ENCODE results near the gene GPD2.

GPD2 gene

DNA sequence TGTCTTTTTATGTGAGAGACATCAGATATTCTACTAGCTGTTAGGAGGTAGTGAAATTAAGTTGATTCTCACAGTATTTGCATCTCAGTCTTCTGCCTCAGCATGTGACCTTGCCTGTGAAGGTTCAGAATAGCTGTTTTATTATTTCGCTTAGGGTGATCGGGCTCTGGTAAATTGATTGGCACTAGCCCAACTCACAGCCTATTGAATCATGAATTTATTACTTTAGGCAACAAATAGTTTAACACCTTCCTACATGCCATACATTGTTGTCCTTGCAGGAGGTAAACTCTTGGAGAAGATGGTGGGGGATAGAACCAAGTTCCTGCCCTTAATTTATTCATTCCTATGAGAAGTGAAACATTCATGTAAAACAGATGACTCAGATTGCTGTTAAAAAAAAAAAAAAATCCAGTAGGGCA lies 101.9 kb downstream of the GPD2 start:
- DNase-seq = no peak

DNA sequence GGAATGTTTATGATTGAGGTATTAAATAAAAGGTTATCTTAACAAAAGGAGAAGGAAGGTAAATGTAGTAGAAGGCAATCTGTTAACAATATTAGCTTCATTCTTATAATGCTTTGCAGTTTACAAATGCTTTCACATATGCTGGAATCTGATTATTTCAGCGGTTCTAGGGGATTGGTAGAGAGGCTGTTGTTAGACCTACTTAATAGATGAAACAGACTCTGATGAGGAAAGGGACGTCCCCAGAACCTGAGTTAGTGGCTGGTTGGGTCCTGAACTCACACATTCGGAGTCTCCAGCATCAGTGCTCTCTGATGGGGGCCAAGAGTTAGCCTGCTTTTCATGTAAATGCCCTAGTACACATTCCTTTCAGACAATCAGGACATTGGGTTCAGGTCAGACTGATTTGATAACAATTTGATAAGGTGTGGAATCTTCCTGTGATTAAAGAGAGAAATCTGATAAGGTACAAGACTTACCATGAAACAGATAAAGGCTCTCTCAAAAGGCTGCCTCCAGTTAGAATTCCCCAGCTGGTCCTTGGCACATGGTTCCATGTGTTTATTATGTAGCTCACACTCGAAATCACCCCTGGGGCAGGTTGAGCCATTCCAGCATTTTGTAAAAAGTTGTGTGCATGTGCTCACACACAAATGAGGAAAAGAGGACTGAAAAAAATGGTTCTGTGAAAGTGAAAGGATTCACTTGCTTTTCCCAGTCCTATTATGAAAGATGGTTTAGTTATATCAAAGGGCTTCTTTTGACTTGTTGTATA lies 103.1 kb downstream of the GPD2 start:
- DNase-seq = no peak

DNA sequence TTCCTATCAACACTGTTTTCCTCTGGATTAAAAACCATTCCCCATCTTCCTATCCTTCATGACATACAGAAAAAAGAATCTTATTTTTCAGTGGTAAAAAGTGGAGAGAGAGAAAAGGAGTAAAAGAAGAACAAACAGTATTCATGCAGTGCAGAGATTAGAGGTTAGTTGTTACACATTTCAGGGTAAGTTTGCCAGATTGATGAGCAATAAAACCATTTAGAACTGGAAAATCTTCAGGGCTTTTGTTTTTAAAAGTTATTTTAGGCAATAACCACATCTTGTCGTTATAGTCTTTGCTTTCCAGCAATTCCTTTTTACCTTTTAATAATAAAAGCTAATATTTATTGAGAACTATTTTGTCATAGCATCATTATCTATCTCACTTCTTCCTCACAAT lies 104.5 kb downstream of the GPD2 start:
- no peak for DNase-seq

- no peak for DNase-seq
Observed at GRCh38 chr2:156541229-156541628, 105.0 kb downstream of the GPD2 start.

DNA sequence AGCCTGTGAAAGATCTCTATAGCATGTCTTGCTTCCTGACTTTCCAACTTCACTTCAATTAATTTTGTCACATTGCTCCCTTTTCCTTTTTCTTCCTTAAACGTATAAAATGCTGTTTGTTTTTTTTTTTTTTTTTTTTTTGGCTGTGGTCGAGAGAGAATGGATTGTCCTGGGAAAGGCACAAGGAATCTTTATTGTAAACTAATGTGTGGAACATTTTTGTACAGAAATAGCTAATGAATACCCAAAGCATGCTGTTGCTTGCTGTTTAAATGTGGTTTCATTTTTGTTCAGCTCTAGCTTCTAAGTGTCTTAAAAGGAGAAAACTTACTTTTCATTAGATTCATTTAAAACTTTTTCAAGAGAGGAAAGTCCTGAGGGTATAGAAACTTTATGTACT lies 105.5 kb downstream of the GPD2 start:
- DNase-seq = no peak

DNA sequence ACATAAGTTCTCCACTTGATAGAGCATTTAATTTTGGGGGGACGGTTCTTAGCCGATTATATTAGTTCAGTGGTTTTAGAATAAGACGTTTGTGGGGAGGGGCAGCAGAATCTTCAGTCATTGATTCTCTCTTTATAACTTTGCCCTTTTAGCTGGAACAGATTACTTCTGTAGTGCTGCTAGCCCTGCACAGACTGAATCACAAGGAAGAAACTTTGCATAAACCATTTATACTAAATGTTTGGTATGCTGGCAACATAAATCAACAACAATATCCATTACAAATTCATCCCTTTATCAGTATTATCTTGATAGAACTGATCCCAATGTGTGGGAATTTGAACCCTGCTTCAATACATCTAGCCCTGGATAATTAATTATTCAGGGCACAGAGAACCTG lies 112.2 kb downstream of the GPD2 start:
- DNase-seq = no peak

- DNase-seq = no peak
Observed at GRCh38 chr2:156553714-156554442, 117.7 kb downstream of the GPD2 start.

- DNase-seq = no peak
Observed at GRCh38 chr2:156561326-156561725, 125.1 kb downstream of the GPD2 start.

GRCh38 chr2:156562124-156562523 lies 125.9 kb downstream of the GPD2 start:
- DNase-seq = no peak

- no peak for DNase-seq
Observed at GRCh38 chr2:156563994-156564753, 128.0 kb downstream of the GPD2 start.

GRCh38 chr2:156565066-156565710 lies 129.0 kb downstream of the GPD2 start:
- DNase-seq = no peak

DNA sequence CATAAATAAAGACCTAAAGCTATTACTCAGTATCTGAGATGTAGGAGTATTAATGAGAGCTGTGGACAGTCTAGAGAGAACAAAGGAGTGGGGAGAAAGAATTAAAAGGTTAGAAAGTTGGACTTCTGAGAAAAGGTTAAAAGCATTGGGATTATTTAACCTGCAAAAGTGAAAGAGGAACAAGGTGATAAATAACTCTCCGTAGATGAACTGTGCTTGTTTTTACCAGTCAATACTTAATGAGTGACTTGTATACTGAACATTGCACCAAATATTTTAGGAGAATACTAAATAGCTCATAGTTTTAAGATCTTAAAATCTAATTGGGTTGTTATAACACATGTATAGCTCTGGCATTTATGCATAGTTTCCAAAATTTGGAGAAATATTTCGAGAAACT lies 137.5 kb downstream of the GPD2 start:
- DNase-seq = no peak

DNA sequence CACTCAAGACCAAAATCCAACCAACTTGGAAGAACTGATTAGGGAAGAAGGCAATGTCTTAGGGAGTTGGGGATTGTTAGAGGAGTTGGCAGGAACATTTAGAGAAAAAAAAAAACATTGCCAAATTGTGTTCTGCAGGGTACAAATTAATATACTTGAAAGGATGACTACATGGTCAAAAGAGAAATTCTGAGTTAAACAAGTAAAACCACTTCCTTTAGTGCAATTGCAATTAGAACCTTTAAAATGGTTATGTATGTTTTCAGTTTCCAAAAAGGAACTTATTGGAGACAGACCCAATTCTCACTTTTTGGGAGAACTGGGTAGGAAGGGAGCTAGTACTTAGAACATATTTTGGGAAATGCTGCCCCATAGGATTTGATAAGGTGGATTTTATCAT lies 137.9 kb downstream of the GPD2 start:
- no peak for DNase-seq

GRCh38 chr2:156576005-156576404 lies 139.8 kb downstream of the GPD2 start:
- no peak for DNase-seq

GRCh38 chr2:156580501-156580900 lies 144.3 kb downstream of the GPD2 start:
- DNase-seq = no peak

DNA sequence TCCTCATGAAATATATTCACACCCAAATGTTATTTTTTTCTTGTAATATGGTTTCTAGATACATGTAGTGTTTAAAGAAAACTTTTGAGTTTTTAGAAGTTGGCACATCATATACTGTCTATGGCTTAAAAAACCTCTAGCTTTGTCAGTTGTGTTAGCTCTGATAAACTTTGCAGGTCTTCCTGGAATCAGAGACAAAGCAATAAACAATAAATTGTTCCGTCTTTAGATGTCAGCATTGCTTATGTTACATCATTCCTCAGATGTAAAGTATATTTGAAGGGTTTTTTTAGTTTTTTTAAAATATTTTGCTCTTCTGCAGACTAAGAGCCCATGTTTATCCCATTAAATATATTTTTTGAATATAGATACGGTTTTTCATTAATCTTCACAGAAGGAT lies 145.1 kb downstream of the GPD2 start:
- DNase-seq = no peak

DNA sequence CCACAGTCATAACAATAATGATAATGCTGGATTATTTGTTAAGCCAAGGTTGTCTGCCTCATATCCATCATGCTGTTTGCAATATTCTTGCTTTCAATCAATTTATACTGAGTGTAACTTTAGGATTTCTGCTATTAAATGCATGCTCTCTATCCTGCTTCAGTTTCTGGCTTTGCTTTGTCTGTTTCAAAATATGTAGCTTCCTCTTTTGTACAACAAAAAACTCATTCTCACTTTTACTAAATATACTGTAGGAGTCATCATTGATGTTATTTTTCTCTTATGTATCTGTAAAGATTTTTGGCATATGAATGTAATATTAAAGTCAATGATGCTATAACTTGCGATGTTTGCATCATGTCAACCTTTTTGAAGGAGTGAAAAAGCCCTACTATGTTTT lies 149.3 kb downstream of the GPD2 start:
- DNase-seq = no peak

DNA sequence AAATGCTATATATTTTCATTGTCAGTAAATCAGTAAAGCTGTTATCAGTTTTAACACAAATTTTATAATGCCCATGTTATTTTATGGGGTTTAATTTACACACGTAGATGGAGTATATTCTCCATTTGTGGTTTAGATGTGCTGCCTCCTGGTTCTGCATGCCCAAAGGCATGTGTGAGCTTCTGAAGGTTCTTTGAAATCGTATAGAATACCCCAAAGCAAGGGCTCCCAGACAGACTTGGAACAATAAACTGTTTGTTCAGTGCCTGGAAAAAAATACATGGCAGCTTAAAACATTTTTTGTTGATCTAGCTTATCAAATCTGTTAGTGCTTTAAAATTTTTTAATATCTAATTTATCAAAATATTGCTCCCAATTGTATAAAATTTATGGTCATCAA lies 150.4 kb downstream of the GPD2 start:
- no peak for DNase-seq

DNA sequence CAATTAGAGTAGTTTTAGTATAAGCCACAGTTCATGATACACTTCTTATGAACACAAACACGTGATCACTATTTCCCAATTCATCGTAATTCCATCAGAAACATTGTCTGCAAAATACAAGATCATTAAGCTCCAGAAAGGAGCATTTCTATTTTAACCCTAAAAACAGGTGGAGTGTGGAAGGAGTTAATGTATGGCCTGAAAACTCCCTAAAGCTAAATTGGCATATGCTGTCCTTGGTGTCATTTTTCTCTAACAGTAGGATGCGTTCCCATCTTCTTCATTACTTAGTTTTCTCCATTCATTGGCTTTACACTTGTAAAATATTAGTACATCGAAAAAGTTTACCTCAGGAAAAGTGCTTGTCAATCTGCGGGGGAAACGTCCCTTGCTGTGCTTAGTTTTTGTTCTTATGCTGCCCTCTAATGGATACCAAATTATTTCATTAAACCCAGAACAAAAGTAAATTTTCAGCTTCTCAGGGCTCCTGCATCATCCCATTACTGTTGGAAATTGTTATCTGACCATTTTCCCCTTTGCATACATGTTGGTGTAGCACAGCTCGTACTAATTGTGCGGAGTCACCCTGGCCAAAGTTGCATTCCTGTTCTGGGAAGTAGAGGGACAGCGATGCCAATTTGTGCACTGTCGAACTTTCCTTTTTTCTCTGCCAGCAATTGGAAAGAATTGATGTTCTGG lies 153.4 kb downstream of the GPD2 start:
- DNase-seq = no peak

- DNase-seq = no peak
Observed at GRCh38 chr2:156590085-156590739, 154.0 kb downstream of the GPD2 start.

DNA sequence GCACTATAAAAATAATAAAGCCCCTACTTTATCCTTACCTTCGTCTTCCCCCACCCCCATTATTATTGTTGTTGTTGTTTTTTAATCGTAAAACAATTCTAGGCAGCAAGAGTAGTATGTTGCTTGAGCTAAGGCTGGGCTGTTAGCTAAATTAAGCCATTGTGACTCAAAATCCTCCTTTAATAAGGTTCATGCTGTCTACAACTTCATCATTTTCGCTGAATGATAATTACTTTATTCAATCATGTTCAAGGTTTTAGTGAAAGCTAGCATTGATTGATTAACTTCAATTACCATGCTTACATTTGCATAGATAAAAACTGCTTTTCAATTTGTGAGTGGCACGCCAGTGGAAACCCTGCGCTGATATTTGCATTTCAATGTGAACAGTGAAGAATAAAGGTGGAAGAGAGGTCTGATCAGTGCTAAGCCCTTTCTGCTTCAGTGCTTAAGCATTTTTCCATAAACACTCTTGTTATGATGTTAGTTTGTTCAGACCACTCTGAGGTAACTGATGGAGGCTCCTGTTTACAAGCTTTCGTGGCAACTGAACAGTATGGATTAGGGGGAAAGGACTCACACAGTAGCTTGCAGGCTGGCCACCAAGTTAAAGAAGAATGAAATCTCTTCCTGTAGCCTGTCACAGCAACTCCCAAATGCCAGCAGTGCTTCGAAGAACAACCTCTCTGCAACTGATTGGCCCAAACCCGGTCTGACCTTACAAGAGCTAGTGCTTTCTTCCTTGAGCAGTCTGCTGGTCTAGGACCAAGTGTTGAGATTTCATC lies 156.8 kb downstream of the GPD2 start:
- no peak for DNase-seq

Data from activated CD8-positive, alpha-beta memory T cell treated with anti-CD3 and anti-CD28 coated beads, Interleukin-2, amount 50 U/mL, for 48 hours (primary cell).